ENCODE data around the gene ABLIM3. TPM values are rescaled to one million over a fixed set of nuclear protein-coding genes. Genes with fewer than 3 reads are reported as not detected.

ABLIM3 gene
- total RNA-seq, 1 experiment from 2014 or later, result 14.3 TPM

GRCh38 chr5:149160291-149160787 is 19.0 kb downstream of the ABLIM3 start:
- Histone ChIP-seq H4K20me1 (ENCODE audit: insufficient read depth) (no peaks in the 10 kb centered on the region), H3K4me3 (replicated peaks in 1 of 2; ENCODE audit: low read depth in 1 of 2, low read length in 2 of 2) (no peak overlapping the region), H3K4me2 (ENCODE audit: low read length) (no peak overlapping the region), H3K27ac (ENCODE audit: low read depth, low read length) (no peak overlapping the region), H2AFZ (ENCODE audit: low read depth, low read length, poor library complexity, severe bottlenecking) (no peak overlapping the region), H3K36me3 (ENCODE audit: control insufficient read depth in 1 of 2, insufficient read depth in 2 of 2, low read length in 2 of 2) (no peaks in the 10 kb centered on the region), H3K4me1 (ENCODE audit: control insufficient read depth in 1 of 2, insufficient read depth in 2 of 2, low read length in 2 of 2) (peaks cover 11 to 39% of the 10 kb centered on the region in 2 experiments), H3K79me2 (ENCODE audit: insufficient read depth, low read length) (no peaks in the 10 kb centered on the region), H3K27me3 (ENCODE audit: insufficient read depth, low read length) (no peaks in the 10 kb centered on the region; the same call in 1 of the 2 replicates), H3K9me3 (ENCODE audit: control insufficient read depth in 1 of 2, insufficient read depth in 1 of 2, low read depth in 1 of 2, low read length in 2 of 2) (no peaks in the 10 kb centered on the region), H3K9me2 (ENCODE audit: insufficient read depth) (no peaks in the 10 kb centered on the region), H3K9ac (ENCODE audit: low read length) (no peak overlapping the region)
- RAD21 ChIA-PET (ENCODE audit: low non-redundant PET in 1 of 2, low total read pairs in 2 of 2, uncharacterized antibody in 2 of 2, unreplicated experiment in 2 of 2), result no interaction called here
- POLR2A ChIA-PET, result no interaction called here
- intact Hi-C loops (cut with micrococcal nuclease), result no loop called here
- no peak for TF ChIP-seq EZH2phosphoT487 (IDR thresholded peaks at IDR 0.05; ENCODE audit: borderline replicate concordance)
- DNase-seq (ENCODE audit: low read depth, low spot score), result no peak
- CTCF ChIA-PET, result interaction anchor here (1.8 kb wide), 1 partner anchor 9 kb away, joined by 6 read pairs; no protein-coding TSS in a partner anchor
- ATAC-seq, result no peak
- BruUV-seq (replicated peaks), result no TSS peak

GRCh38 chr5:149161026-149161687 is 19.9 kb downstream of the ABLIM3 start:
- ChIA-PET CTCF (interaction anchor here (1.8 kb wide), 1 partner anchor 10 kb away, joined by 6 read pairs; no protein-coding TSS in a partner anchor), RAD21 (ENCODE audit: low non-redundant PET in 1 of 2, low total read pairs in 2 of 2, uncharacterized antibody in 2 of 2, unreplicated experiment in 2 of 2) (no interaction called here), POLR2A (no interaction called here)
- ATAC-seq, result no peak
- no peaks in the 10 kb centered on the region for H3K36me3 ChIP-seq (ENCODE audit: control insufficient read depth in 1 of 2, insufficient read depth in 2 of 2, low read length in 2 of 2)
- no peaks in the 10 kb centered on the region for H3K9me3 ChIP-seq (ENCODE audit: control insufficient read depth in 1 of 2, insufficient read depth in 1 of 2, low read depth in 1 of 2, low read length in 2 of 2)
- H3K4me1 ChIP-seq (ENCODE audit: control insufficient read depth in 1 of 2, insufficient read depth in 2 of 2, low read length in 2 of 2), result peaks cover 11 to 39% of the 10 kb centered on the region in 2 experiments
- no peaks in the 10 kb centered on the region; the same call in 1 of the 2 replicates for H3K27me3 ChIP-seq (ENCODE audit: insufficient read depth, low read length)
- intact Hi-C loops (cut with micrococcal nuclease), result no loop called here
- no peak for DNase-seq (ENCODE audit: low read depth, low spot score)
- no peaks in the 10 kb centered on the region for H4K20me1 ChIP-seq (ENCODE audit: insufficient read depth)
- no peaks in the 10 kb centered on the region for H3K79me2 ChIP-seq (ENCODE audit: insufficient read depth, low read length)
- H3K27ac ChIP-seq (ENCODE audit: low read depth, low read length), result no peak overlapping the region
- no peak for TF ChIP-seq YY1 (IDR thresholded peaks at IDR 0.05; ENCODE audit: extremely low read depth, insufficient replicate concordance, low read depth, low read length)
- TF ChIP-seq ATF3 (IDR thresholded peaks at IDR 0.05), result no peak
- no peak for TF ChIP-seq ZNF274 (IDR thresholded peaks at IDR 0.05; ENCODE audit: low read depth, low read length)
- TF ChIP-seq POLR2AphosphoS5 (IDR thresholded peaks at IDR 0.05; ENCODE audit: low read depth, low read length), result no peak
- no peak for TF ChIP-seq RAD21 (IDR thresholded peaks at IDR 0.05; ENCODE audit: low read depth)
- TF ChIP-seq ELF1 (IDR thresholded peaks at IDR 0.05; ENCODE audit: borderline replicate concordance, low read depth), result no peak
- no peak for TF ChIP-seq CEBPB (IDR thresholded peaks at IDR 0.05; ENCODE audit: low read depth)
- TF ChIP-seq POLR2A (IDR thresholded peaks at IDR 0.05; ENCODE audit: borderline replicate concordance, extremely low read depth, insufficient read depth, insufficient read length), result no peak
- no peak for TF ChIP-seq EGR1 (IDR thresholded peaks at IDR 0.05; ENCODE audit: low read depth)
- no peak for TF ChIP-seq MAX (IDR thresholded peaks at IDR 0.05)
- no peak for TF ChIP-seq FOSL1 (IDR thresholded peaks at IDR 0.05; ENCODE audit: low read depth)
- TF ChIP-seq ZBTB33 (IDR thresholded peaks at IDR 0.05; ENCODE audit: extremely low read depth, insufficient replicate concordance, low read length), result no peak
- no peak for TF ChIP-seq CTCF (IDR thresholded peaks at IDR 0.05 in 2 of 3, conservative IDR thresholded peaks at IDR 0.05 in 1 of 3; ENCODE audit: borderline replicate concordance in 1 of 3, insufficient read depth in 1 of 3, low read depth in 2 of 3, low read length in 2 of 3)
- TF ChIP-seq CBX3 (IDR thresholded peaks at IDR 0.05; ENCODE audit: low read depth), result no peak
- no peak overlapping the region for H3K4me3 ChIP-seq (replicated peaks in 1 of 2; ENCODE audit: low read depth in 1 of 2, low read length in 2 of 2)
- no peak overlapping the region for H3K4me2 ChIP-seq (ENCODE audit: low read length)
- H3K9me2 ChIP-seq (ENCODE audit: insufficient read depth), result no peaks in the 10 kb centered on the region
- no peak overlapping the region for H2AFZ ChIP-seq (ENCODE audit: low read depth, low read length, poor library complexity, severe bottlenecking)
- no peak overlapping the region for H3K9ac ChIP-seq (ENCODE audit: low read length)
- no TSS peak for BruUV-seq (replicated peaks)

Data from HCT116 (cell line).